Heart right ventricle (tissue), 16 donors: ENCODE results near the gene CTNND2. TPM values are rescaled to one million over a fixed set of nuclear protein-coding genes. Genes with fewer than 3 reads are reported as not detected.

Source experiments
- ATAC-seq, 8 donors: fragments of 200-7000 bp; cut with Tn5 transposase; one replicate each; pipeline ENCODE4 v1.9.1; 2020; ENCODE audit warnings: mild to moderate bottlenecking in 8 of 8, moderate library complexity in 8 of 8, moderate number of reproducible peaks in 1 of 8
- DNase-seq, 2 donors: peaks; one replicate each; pipeline ENCODE4 v3.0.0-alpha.2; 2020
- H3K27ac ChIP-seq, 10 donors: fragments of 200-600 bp; sonication (generic) in 2 of 10; one replicate each; pipeline versions ENCODE4 v1.5.0 to v1.8.0; 2020 to 2022; ENCODE audit warnings: mild to moderate bottlenecking in 3 of 10
- H3K27me3 ChIP-seq, 7 donors: fragments of 200-600 bp; one replicate each; pipeline ENCODE4 v1.8.0; 2021 to 2022; ENCODE audit warnings: mild to moderate bottlenecking in 2 of 7
- H3K36me3 ChIP-seq, 9 donors: fragments of 200-600 bp; sonication (generic) in 1 of 9; one replicate each; pipeline versions ENCODE4 v1.5.0 to v1.8.0; 2020 to 2022; ENCODE audit warnings: mild to moderate bottlenecking in 2 of 9
- H3K4me1 ChIP-seq, 9 donors: fragments of 200-600 bp; sonication (generic) in 1 of 9; one replicate each; pipeline versions ENCODE4 v1.5.0 to v1.8.0; 2020 to 2022; ENCODE audit warnings: mild to moderate bottlenecking in 4 of 9
- H3K4me3 ChIP-seq, 10 donors: fragments of 200-600 bp; sonication (generic) in 2 of 10; one replicate each; pipeline versions ENCODE4 v1.5.0 to v1.8.0; 2020 to 2022; ENCODE audit warnings: mild to moderate bottlenecking in 7 of 10, moderate library complexity in 2 of 10
- H3K9me3 ChIP-seq, 11 donors: fragments of 200-600 bp in 10 of 11; sonication (generic) in 2 of 11; one replicate each; pipeline versions ENCODE4 v1.5.0 to v1.8.0; 2013 to 2022; ENCODE audit warnings: mild to moderate bottlenecking in 2 of 11, control low read depth in 1 of 11, moderate library complexity in 1 of 11
- WGBS, 2 donors: extraction: QIAGEN DNeasy Blood & Tissue Kit; methylation state at CpG; one replicate each; pipeline ENCODE4 v1.1.7; 2013; ENCODE audit warnings: inconsistent platforms in 1 of 2; 5-methylcytosine and 5-hydroxymethylcytosine counted together
- intact Hi-C, 10 donors: fragments of 100-400 bp; cut with DNase I; formaldehyde crosslinking; loops; one replicate each; pipeline versions ENCODE4 v1.11.1 to v1.14.2; 2022
- polyA plus RNA-seq, 2 donors: library from polyadenylated mRNA; stranded (reverse); fragments of 200-250 nt; gene quantifications; one replicate each; pipeline ENCODE4 v1.2.3, GENCODE V29; 2013
- total RNA-seq, 10 donors: library from RNA; stranded (reverse); fragmentation: NEBNext Ultra II Directional in 3 of 10; extraction: Animal tissue kit (Norgen Biotek cat#: 25700) in 3 of 10; gene quantifications; one replicate each; pipeline versions ENCODE4 v1.2.1 to v1.2.4, GENCODE V29; 2021 to 2023
- TF ChIP-seq, protein P1 (sequence below), 9 donors: fragments of 200-600 bp; sonication (generic) in 2 of 9; IDR thresholded peaks; one replicate each; pipeline versions ENCODE4 v1.5.0 to v1.8.0; 2021 to 2022; ENCODE audit warnings: antibody characterized with exemption in 9 of 9, mild to moderate bottlenecking in 5 of 9, moderate library complexity in 1 of 9
- donor health status: Arrhythmogenic right ventricular cardiomyopathy.
- donor health status: ischemic (EF 13 %, LVEDD 7.1; RV severe dilation, severe dysfunction).
- donor health status: healthy with polysubstance abuse.
- donor health status: DM: no; HTN: yes; CAD: no.
- donor health status: DM: no; HTN: no; CAD: no.
- donor health status: ischemic (EF 25% LVEDD 6.9; RV normal size, moderate dysfunction).
- donor health status: ischemic (EF 25% LVEDD 5.7; RV mildly dilated, moderate dysfunction).
- donor health status: healthy.
- donor health status: DM: yes; HTN: yes; CAD: no.
- donor health status: Ischemic cardiomyopathy.
- donor health status: ischemic (EF 35%, LVEDD 5.7; RV mildly dilated, moderate dysfunction).
- donor health status: nonischemic (EF 11% LVEDD 7.7; RV severe dilation, severe dysfunction).
- donor health status: DM: yes; HTN: yes; CAD: no.
- donor health status: PGD.
- donor health status: ischemic (EF 29% LVEDD 5.4; RV normal size, mild dysfunction).
- donor health status: nonischemic (EF 23%, LVEDD 6.1; RV moderate dilation, normal function).

The CTNND2 gene
- total and polyA plus RNA-seq, 12 donors, result 1.1 to 29.6 (median 9.9) TPM

DNA sequence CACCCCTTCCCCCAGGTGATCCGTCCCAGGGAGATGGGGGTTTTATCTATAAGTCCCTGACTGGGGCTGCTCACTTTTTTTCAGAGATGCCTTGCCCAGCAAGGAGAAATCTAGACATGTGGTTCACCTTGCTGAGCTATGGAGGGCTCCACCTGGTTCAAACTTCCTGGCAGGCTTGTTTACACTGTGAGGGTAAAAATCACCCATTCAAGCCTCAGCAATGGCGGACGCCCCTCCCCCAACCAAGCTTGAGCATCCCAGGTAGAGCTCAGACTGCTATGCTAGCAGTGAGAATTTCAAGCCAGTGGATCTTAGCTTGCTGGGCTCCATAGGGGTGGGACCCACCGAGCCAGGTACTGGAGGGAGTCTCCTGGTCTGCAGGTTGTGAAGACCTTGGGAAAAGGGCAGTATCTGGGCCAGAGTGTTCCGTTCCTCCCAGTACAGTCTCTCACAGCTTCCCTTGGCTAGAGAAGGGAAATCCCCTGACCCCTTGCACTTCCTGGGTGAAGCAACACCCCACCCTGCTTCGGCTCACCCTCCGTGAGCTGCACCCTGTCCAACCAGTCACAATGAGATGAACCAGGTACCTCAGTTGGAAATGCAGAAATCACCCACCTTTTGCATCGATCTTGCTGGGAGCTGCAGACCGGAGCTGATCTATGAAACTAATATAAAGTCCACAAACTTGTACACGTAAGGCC, 231.7 kb downstream of the CTNND2 start:
- Histone ChIP-seq H3K9me3 (peaks cover 0 to 36% (median 0%) of the 10 kb centered on the region in 11 donors), H3K4me1 (no peaks in the 10 kb centered on the region), H3K4me3 (no peak overlapping the region), H3K36me3 (no peaks in the 10 kb centered on the region), H3K27me3 (no peaks in the 10 kb centered on the region), H3K27ac (no peak overlapping the region)
- TF ChIP-seq, protein P1, sequence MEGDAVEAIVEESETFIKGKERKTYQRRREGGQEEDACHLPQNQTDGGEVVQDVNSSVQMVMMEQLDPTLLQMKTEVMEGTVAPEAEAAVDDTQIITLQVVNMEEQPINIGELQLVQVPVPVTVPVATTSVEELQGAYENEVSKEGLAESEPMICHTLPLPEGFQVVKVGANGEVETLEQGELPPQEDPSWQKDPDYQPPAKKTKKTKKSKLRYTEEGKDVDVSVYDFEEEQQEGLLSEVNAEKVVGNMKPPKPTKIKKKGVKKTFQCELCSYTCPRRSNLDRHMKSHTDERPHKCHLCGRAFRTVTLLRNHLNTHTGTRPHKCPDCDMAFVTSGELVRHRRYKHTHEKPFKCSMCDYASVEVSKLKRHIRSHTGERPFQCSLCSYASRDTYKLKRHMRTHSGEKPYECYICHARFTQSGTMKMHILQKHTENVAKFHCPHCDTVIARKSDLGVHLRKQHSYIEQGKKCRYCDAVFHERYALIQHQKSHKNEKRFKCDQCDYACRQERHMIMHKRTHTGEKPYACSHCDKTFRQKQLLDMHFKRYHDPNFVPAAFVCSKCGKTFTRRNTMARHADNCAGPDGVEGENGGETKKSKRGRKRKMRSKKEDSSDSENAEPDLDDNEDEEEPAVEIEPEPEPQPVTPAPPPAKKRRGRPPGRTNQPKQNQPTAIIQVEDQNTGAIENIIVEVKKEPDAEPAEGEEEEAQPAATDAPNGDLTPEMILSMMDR (IDR thresholded peaks at IDR 0.05), result no peak
- intact Hi-C loops, result no loop called here
- 72 to 78% methylated on average over 10 of the region's 10 CpGs for WGBS, 2 donors
- DNase-seq (no peak), ATAC-seq (no peak)

GRCh38 chr5:11658376-11658775, 245.9 kb downstream of the CTNND2 start:
- WGBS, 2 donors, result 64 to 66% methylated on average over 5 of the region's 5 CpGs
- ATAC-seq (no peak), DNase-seq (no peak)
- Histone ChIP-seq H3K9me3 (no peaks in the 10 kb centered on the region), H3K27me3 (no peaks in the 10 kb centered on the region), H3K36me3 (no peaks in the 10 kb centered on the region), H3K4me3 (no peak overlapping the region), H3K4me1 (no peaks in the 10 kb centered on the region), H3K27ac (no peak overlapping the region)
- intact Hi-C loops, result no loop called here
- TF ChIP-seq, protein P1 (IDR thresholded peaks at IDR 0.05), result no peak

- no peaks in the 10 kb centered on the region for H3K27me3 ChIP-seq
- H3K4me3 ChIP-seq, result no peak overlapping the region
- DNase-seq (no peak), ATAC-seq (no peak)
- WGBS, 2 donors, result 73 to 81% methylated on average over 4 of the region's 4 CpGs
- TF ChIP-seq, protein P1 (IDR thresholded peaks at IDR 0.05), result no peak
- no peak overlapping the region for H3K27ac ChIP-seq
- intact Hi-C loops, result no loop called here
- H3K36me3 ChIP-seq, result no peaks in the 10 kb centered on the region
- no peaks in the 10 kb centered on the region for H3K4me1 ChIP-seq
- H3K9me3 ChIP-seq, result peaks cover 0 to 2% (median 0%) of the 10 kb centered on the region in 11 donors
Observed at GRCh38 chr5:11656916-11657315, 247.3 kb downstream of the CTNND2 start.

DNA sequence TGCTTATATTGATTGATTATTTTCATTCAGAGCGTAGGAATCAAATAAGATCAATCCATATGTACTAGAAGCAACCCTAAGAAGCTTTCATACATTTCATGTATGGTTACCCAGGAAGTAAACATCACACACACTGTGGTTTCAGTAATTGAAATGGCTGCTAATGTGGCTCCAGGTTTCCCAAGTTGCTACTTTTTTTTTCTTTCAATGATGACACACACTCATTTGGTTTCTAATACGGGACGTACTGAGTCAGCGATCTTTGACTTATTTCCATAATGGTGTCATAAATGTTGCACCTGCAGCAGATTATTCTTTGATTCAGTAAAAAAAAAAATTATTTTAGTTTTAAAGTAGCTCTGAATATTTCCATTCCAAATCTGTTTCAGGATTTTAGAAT, 248.6 kb downstream of the CTNND2 start:
- Histone ChIP-seq H3K36me3 (no peaks in the 10 kb centered on the region), H3K4me3 (no peak overlapping the region), H3K27ac (no peak overlapping the region), H3K9me3 (peaks cover 0 to 14% (median 4%) of the 10 kb centered on the region in 11 donors), H3K27me3 (no peaks in the 10 kb centered on the region), H3K4me1 (no peaks in the 10 kb centered on the region)
- DNase-seq (no peak), ATAC-seq (no peak)
- 88 to 90% methylated on average over 4 of the region's 4 CpGs for WGBS, 2 donors
- intact Hi-C loops, result no loop called here
- TF ChIP-seq, protein P1 (IDR thresholded peaks at IDR 0.05), result no peak
